Memory B cell (primary cell): ENCODE data around the gene COL23A1.
"Not testable (repeated sequence)": the region's sequence is repeated elsewhere in the genome, so short reads cannot be mapped to it uniquely, and the experiment has no call there.

Experiments
- ATAC-seq: fragments of 150-1000 bp; cut with Tn5 transposase; 2 replicates; pipeline ENCODE4 v1.10.0; 2021; ENCODE audit warnings: low read depth, mild to moderate bottlenecking, moderate library complexity
- DNase-seq, 2 donors: peaks; one replicate each; pipeline ENCODE4 v3.0.0; 2022; ENCODE audit warnings: low spot score in 2 of 2
- H3K27ac Mint-ChIP-seq: one replicate; pipeline ENCODE4 v1.8.0; 2022; ENCODE audit warnings: mild to moderate bottlenecking, moderate library complexity, mixed read lengths
- H3K27me3 Mint-ChIP-seq: one replicate; pipeline ENCODE4 v1.8.0; 2022; ENCODE audit warnings: mixed read lengths
- H3K36me3 Mint-ChIP-seq: one replicate; pipeline ENCODE4 v1.8.0; 2022; ENCODE audit warnings: mild to moderate bottlenecking, mixed read lengths
- H3K4me1 Mint-ChIP-seq: one replicate; pipeline ENCODE4 v1.8.0; 2022; ENCODE audit warnings: mixed read lengths
- H3K4me3 Mint-ChIP-seq: one replicate; pipeline ENCODE4 v1.8.0; 2022; ENCODE audit warnings: mild to moderate bottlenecking, moderate library complexity, mixed read lengths
- H3K9me3 Mint-ChIP-seq: one replicate; pipeline ENCODE4 v1.8.0; 2022; ENCODE audit warnings: mixed read lengths

Gene COL23A1

GRCh38 chr5:178244576-178244975 lies 345.6 kb downstream of the COL23A1 start:
- H3K9me3 Mint-ChIP-seq = no peaks in the 10 kb centered on the region
- peaks cover 25% of the 10 kb centered on the region for H3K4me1 Mint-ChIP-seq
- no peaks in the 10 kb centered on the region for H3K27me3 Mint-ChIP-seq
- ATAC-seq (no peak), DNase-seq (no peak)
- H3K4me3 Mint-ChIP-seq = no peak overlapping the region
- no peaks in the 10 kb centered on the region for H3K36me3 Mint-ChIP-seq
- H3K27ac Mint-ChIP-seq = no peak overlapping the region

GRCh38 chr5:178242416-178242815 lies 347.8 kb downstream of the COL23A1 start:
- DNase-seq (no peak), ATAC-seq (no peak)
- no peaks in the 10 kb centered on the region for H3K36me3 Mint-ChIP-seq
- peak overlapping the region; percentile 32 for H3K27ac Mint-ChIP-seq
- peaks cover 21% of the 10 kb centered on the region for H3K4me1 Mint-ChIP-seq
- H3K9me3 Mint-ChIP-seq = no peaks in the 10 kb centered on the region
- peak overlapping the region; percentile 48 for H3K4me3 Mint-ChIP-seq
- H3K27me3 Mint-ChIP-seq = no peaks in the 10 kb centered on the region

GRCh38 chr5:178241688-178242231 lies 348.4 kb downstream of the COL23A1 start:
- Mint-ChIP-seq H3K4me1 (peaks cover 20% of the 10 kb centered on the region), H3K4me3 (peak overlapping the region; percentile 12), H3K27ac (peak overlapping the region; percentile 71), H3K27me3 (no peaks in the 10 kb centered on the region), H3K9me3 (no peaks in the 10 kb centered on the region), H3K36me3 (no peaks in the 10 kb centered on the region)
- no peak for ATAC-seq
- DNase-seq = no peak

- peaks cover 18% of the 10 kb centered on the region for H3K4me1 Mint-ChIP-seq
- no peaks in the 10 kb centered on the region for H3K36me3 Mint-ChIP-seq
- peak overlapping the region; percentile 77 for H3K4me3 Mint-ChIP-seq
- DNase-seq = no peak
- H3K27me3 Mint-ChIP-seq = no peaks in the 10 kb centered on the region
- H3K27ac Mint-ChIP-seq = peak overlapping the region; percentile 71
- no peaks in the 10 kb centered on the region for H3K9me3 Mint-ChIP-seq
- peak; percentile 26 for ATAC-seq
These were observed 348.9 kb downstream of the COL23A1 start for GRCh38 chr5:178241231-178241663.

- Mint-ChIP-seq H3K9me3 (no peaks in the 10 kb centered on the region), H3K27ac (peak overlapping the region; percentile 71), H3K4me3 (peak overlapping the region; percentile 77), H3K4me1 (peaks cover 18% of the 10 kb centered on the region), H3K27me3 (no peaks in the 10 kb centered on the region), H3K36me3 (no peaks in the 10 kb centered on the region)
- ATAC-seq (peak; percentile 69), DNase-seq (no peak)
These were observed 349.4 kb downstream of the COL23A1 start for GRCh38 chr5:178240766-178241165.

GRCh38 chr5:178240341-178240741 lies 349.9 kb downstream of the COL23A1 start:
- Mint-ChIP-seq H3K9me3 (no peaks in the 10 kb centered on the region), H3K36me3 (no peaks in the 10 kb centered on the region), H3K4me1 (peaks cover 18% of the 10 kb centered on the region), H3K4me3 (peak overlapping the region; percentile 77), H3K27me3 (no peaks in the 10 kb centered on the region), H3K27ac (peak overlapping the region; percentile 71)
- no peak for DNase-seq
- no peak for ATAC-seq

GRCh38 chr5:178239626-178240301 lies 350.4 kb downstream of the COL23A1 start:
- peak overlapping the region; percentile 57 for H3K27ac Mint-ChIP-seq
- H3K4me3 Mint-ChIP-seq = peak overlapping the region; percentile 68
- not testable (repeated sequence) for ATAC-seq, H3K27me3 Mint-ChIP-seq, DNase-seq, H3K9me3 Mint-ChIP-seq, H3K36me3 Mint-ChIP-seq
- peaks cover 21% of the 10 kb centered on the region for H3K4me1 Mint-ChIP-seq

- peak overlapping the region; percentile 47 for H3K4me3 Mint-ChIP-seq
- H3K9me3 Mint-ChIP-seq = no peaks in the 10 kb centered on the region
- H3K36me3 Mint-ChIP-seq = no peaks in the 10 kb centered on the region
- H3K4me1 Mint-ChIP-seq = peaks cover 21% of the 10 kb centered on the region
- H3K27me3 Mint-ChIP-seq = no peaks in the 10 kb centered on the region
- peak overlapping the region; percentile 50 for H3K27ac Mint-ChIP-seq
- ATAC-seq (no peak), DNase-seq (no peak)
These were observed 351.2 kb downstream of the COL23A1 start for GRCh38 chr5:178238711-178239592.

- peak overlapping the region; percentile 14 for H3K4me3 Mint-ChIP-seq
These were observed 351.9 kb downstream of the COL23A1 start for GRCh38 chr5:178238313-178238635.

GRCh38 chr5:178237431-178238312 lies 352.5 kb downstream of the COL23A1 start:
- Mint-ChIP-seq H3K36me3 (no peaks in the 10 kb centered on the region), H3K4me1 (peaks cover 24% of the 10 kb centered on the region), H3K4me3 (no peak overlapping the region), H3K27me3 (no peaks in the 10 kb centered on the region), H3K27ac (no peak overlapping the region), H3K9me3 (no peaks in the 10 kb centered on the region)
- DNase-seq (no peak), ATAC-seq (no peak)

More at GRCh38 chr5:178238313-178238635, 351.9 kb downstream of the COL23A1 start:
- peaks cover 21% of the 10 kb centered on the region for H3K4me1 Mint-ChIP-seq
- no peak overlapping the region for H3K27ac Mint-ChIP-seq
- ATAC-seq (no peak), DNase-seq (no peak)
- H3K27me3 Mint-ChIP-seq = no peaks in the 10 kb centered on the region
- no peaks in the 10 kb centered on the region for H3K9me3 Mint-ChIP-seq
- no peaks in the 10 kb centered on the region for H3K36me3 Mint-ChIP-seq

- H3K9me3 Mint-ChIP-seq = no peaks in the 10 kb centered on the region
- H3K4me3 Mint-ChIP-seq = no peak overlapping the region
- peaks cover 24% of the 10 kb centered on the region for H3K4me1 Mint-ChIP-seq
- no peaks in the 10 kb centered on the region for H3K36me3 Mint-ChIP-seq
- H3K27me3 Mint-ChIP-seq = no peaks in the 10 kb centered on the region
- H3K27ac Mint-ChIP-seq = no peak overlapping the region
- DNase-seq = no peak
- no peak for ATAC-seq
These were observed 353.5 kb downstream of the COL23A1 start for GRCh38 chr5:178236679-178237078.

GRCh38 chr5:178236126-178236525 lies 354.1 kb downstream of the COL23A1 start:
- no peak overlapping the region for H3K4me3 Mint-ChIP-seq
- ATAC-seq = no peak
- no peaks in the 10 kb centered on the region for H3K27me3 Mint-ChIP-seq
- no peaks in the 10 kb centered on the region for H3K9me3 Mint-ChIP-seq
- H3K36me3 Mint-ChIP-seq = peaks cover 2% of the 10 kb centered on the region
- H3K27ac Mint-ChIP-seq = no peak overlapping the region
- no peak for DNase-seq
- H3K4me1 Mint-ChIP-seq = peaks cover 27% of the 10 kb centered on the region

- Mint-ChIP-seq H3K36me3 (peaks cover 5% of the 10 kb centered on the region), H3K4me1 (peaks cover 26% of the 10 kb centered on the region), H3K27me3 (no peaks in the 10 kb centered on the region), H3K9me3 (no peaks in the 10 kb centered on the region), H3K27ac (no peak overlapping the region), H3K4me3 (no peak overlapping the region)
- ATAC-seq = no peak
- DNase-seq = no peak
These were observed 354.6 kb downstream of the COL23A1 start for GRCh38 chr5:178235588-178235974.
